ENCODE measurements around the gene GJA3. TPM values are rescaled to one million over a fixed set of nuclear protein-coding genes. Genes with fewer than 3 reads are reported as not detected.
A peak's percentile ranks its signal among the peaks of the same experiment; 100 is the strongest.

The GJA3 gene
- total RNA-seq, 1 experiment from 2014 or later, result 0.92 TPM

DNA sequence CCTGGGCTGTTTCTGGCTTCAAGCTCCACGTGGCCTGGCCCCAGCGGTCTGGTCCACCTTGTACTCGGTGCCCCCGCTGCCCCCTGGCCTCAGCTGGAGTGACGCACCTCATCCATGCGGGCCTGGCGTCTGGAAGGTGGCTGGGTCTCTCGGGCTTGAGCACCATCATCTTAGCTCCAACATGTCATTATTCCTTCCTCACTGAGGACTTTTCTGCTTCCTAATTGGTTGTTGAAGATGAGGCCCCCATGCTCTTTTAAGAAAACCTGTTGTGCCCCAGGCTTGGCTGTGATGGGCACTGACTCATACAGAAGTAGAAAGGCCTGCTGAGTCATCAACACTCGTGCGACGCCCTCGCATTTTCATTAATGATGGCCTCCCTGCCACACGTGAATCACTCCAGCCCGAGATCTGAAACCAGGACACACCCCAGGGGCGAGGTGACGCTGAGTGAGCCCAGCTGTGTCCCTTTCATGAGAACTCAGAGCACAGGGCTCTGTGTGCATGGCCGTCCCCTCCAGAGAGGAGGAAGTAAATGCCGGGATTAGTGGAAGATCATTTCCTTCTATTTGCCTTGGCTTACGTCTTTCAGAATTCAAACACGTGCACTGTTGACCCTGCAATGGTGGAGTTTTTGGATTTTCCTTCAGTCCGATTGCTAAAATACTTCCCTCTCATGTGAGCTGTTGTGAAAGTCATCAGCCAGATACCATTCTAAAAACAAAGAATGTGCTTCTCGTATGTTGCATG is 14.0 kb upstream of the GJA3 start:
- TF ChIP-seq, protein P1, sequence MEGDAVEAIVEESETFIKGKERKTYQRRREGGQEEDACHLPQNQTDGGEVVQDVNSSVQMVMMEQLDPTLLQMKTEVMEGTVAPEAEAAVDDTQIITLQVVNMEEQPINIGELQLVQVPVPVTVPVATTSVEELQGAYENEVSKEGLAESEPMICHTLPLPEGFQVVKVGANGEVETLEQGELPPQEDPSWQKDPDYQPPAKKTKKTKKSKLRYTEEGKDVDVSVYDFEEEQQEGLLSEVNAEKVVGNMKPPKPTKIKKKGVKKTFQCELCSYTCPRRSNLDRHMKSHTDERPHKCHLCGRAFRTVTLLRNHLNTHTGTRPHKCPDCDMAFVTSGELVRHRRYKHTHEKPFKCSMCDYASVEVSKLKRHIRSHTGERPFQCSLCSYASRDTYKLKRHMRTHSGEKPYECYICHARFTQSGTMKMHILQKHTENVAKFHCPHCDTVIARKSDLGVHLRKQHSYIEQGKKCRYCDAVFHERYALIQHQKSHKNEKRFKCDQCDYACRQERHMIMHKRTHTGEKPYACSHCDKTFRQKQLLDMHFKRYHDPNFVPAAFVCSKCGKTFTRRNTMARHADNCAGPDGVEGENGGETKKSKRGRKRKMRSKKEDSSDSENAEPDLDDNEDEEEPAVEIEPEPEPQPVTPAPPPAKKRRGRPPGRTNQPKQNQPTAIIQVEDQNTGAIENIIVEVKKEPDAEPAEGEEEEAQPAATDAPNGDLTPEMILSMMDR (conservative IDR thresholded peaks at IDR 0.05), result no peak
- no peak overlapping the region for H3K4me2 ChIP-seq (ENCODE audit: insufficient read depth, insufficient read length, low read length)
- H3K36me3 Mint-ChIP-seq (ENCODE audit: insufficient read depth in 1 of 3, low read depth in 3 of 3), result no peaks in the 10 kb centered on the region

More for the DNA sequence above, 14.0 kb upstream of the GJA3 start:
- Histone ChIP-seq H3K4me1 (ENCODE audit: insufficient read depth, low read length) (no peaks in the 10 kb centered on the region), H3K4ac (ENCODE audit: low read depth, low read length) (no peak overlapping the region), H3K23ac (ENCODE audit: insufficient read length, low read depth, low read length) (no peak overlapping the region), H3K56ac (ENCODE audit: insufficient read length, low read depth, low read length) (no peak overlapping the region), H3K79me2 (ENCODE audit: insufficient read depth, low read length) (no peaks in the 10 kb centered on the region), H3K79me1 (ENCODE audit: insufficient read depth, low read depth, low read length, poor library complexity, severe bottlenecking) (no peaks in the 10 kb centered on the region), H4K5ac (ENCODE audit: insufficient read length, low read depth, low read length) (no peak overlapping the region), H3K9ac (ENCODE audit: extremely low read depth, insufficient read length, low read length) (no peak overlapping the region), H3K9me3 (ENCODE audit: control insufficient read depth, low read depth, low read length) (no peaks in the 10 kb centered on the region), H2AK5ac (ENCODE audit: insufficient read length, low read length) (no peak overlapping the region), H3K27ac (ENCODE audit: insufficient read length, low read depth, low read length) (no peak overlapping the region), H2BK20ac (ENCODE audit: low read depth, low read length, poor library complexity, severe bottlenecking) (no peak overlapping the region), H2BK120ac (ENCODE audit: low read depth, low read length, poor library complexity, severe bottlenecking) (no peak overlapping the region), H2BK5ac (ENCODE audit: insufficient read length, low read length) (no peak overlapping the region), H3K18ac (ENCODE audit: insufficient read length, low read depth, low read length) (no peak overlapping the region), H4K8ac (replicated peaks; ENCODE audit: insufficient read length, low read depth, low read length) (no peak overlapping the region), H4K20me1 (ENCODE audit: control insufficient read depth, insufficient read depth, insufficient read length) (no peaks in the 10 kb centered on the region), H4K91ac (ENCODE audit: insufficient read length, low read depth, low read length) (no peak overlapping the region), H3K27me3 (ENCODE audit: insufficient read depth, low read length) (no peaks in the 10 kb centered on the region), H2BK15ac (ENCODE audit: low read depth, low read length) (no peak overlapping the region), H2AFZ (ENCODE audit: low read length) (no peak overlapping the region), H3K23me2 (ENCODE audit: insufficient read length, low read depth, low read length, poor library complexity, severe bottlenecking) (no peaks in the 10 kb centered on the region), H3K14ac (ENCODE audit: insufficient read depth, low read length) (no peak overlapping the region; the same call in 1 of the 2 replicates), H2BK12ac (ENCODE audit: insufficient read length, low read depth, low read length) (no peak overlapping the region), H3T11ph (ENCODE audit: low read length) (no peak overlapping the region)
- Mint-ChIP-seq H3K27me3 (ENCODE audit: low read depth) (peaks cover 21% of the 10 kb centered on the region), H3K9me3 (no peaks in the 10 kb centered on the region; a peak in 1 of 5 replicates), H3K27ac (0 out of 7 replicates have a peak overlapping the region, but pooled peaks of 1 of the 3 experiments have one; percentile 30), H3K4me1 (peaks cover 6 to 9% of the 10 kb centered on the region in 2 experiments), H3K4me3 (no peak overlapping the region)
- WGBS (ENCODE audit: extremely low coverage, insufficient read length, low lambda C conversion rate), result no CpG with 5 or more reads among the region's 22 CpGs
- peak; percentile 54 for DNase-seq
